NT2/D1 (cell line): ENCODE data around the gene TBCD.

Experiments used
- SUZ12 ChIP-seq: IDR thresholded peaks from 2 replicates; pipeline ENCODE4 v1.6.1; 2011; ENCODE audit not compliant: insufficient read length, insufficient read depth; ENCODE audit errors: extremely low read depth
- ZNF274 ChIP-seq: IDR thresholded peaks from 2 replicates; pipeline ENCODE4 v1.6.1; 2011; ENCODE audit warnings: mild to moderate bottlenecking, low read depth, low read length

- TF ChIP-seq SUZ12 (no peak), ZNF274 (no peak)
Observed at GRCh38 chr17:82825540-82826124, 73.8 kb downstream of the TBCD start.
